ENCODE data around the gene ARHGAP25. TPM values are rescaled to one million over a fixed set of nuclear protein-coding genes. Genes with fewer than 3 reads are reported as not detected.

Gene ARHGAP25
- total and polyA plus RNA-seq, 8 donors = 6.1 to 43.5 (median 9.3) TPM

GRCh38 chr2:68709421-68709911, 25.1 kb upstream of the ARHGAP25 start:
- peak; percentile 89 for ATAC-seq

GRCh38 chr2:68710336-68710735, 24.3 kb upstream of the ARHGAP25 start:
- Histone ChIP-seq H3K27ac (no peak overlapping the region), H3K9me3 (no peaks in the 10 kb centered on the region), H3K4me3 (no peak overlapping the region), H3K27me3 (no peaks in the 10 kb centered on the region), H3K4me1 (peaks cover 0 to 14% of the 10 kb centered on the region in 2 donors), H3K36me3 (no peaks in the 10 kb centered on the region)
- no peak for TF ChIP-seq CTCF (IDR thresholded peaks at IDR 0.05)
- ATAC-seq (no peak), DNase-seq (no peak)
- intact Hi-C loops (cut with DNase I) = loop anchor here in 1 of 2 donors (10.0 kb wide), 1 partner anchor 214 kb away; no protein-coding TSS in a partner anchor

More at GRCh38 chr2:68709421-68709911, 25.1 kb upstream of the ARHGAP25 start:
- TF ChIP-seq CTCF (IDR thresholded peaks at IDR 0.05) = peak; percentile 71 to 81
- Histone ChIP-seq H3K9me3 (no peaks in the 10 kb centered on the region), H3K27me3 (no peaks in the 10 kb centered on the region), H3K36me3 (no peaks in the 10 kb centered on the region), H3K27ac (no peak overlapping the region), H3K4me3 (no peak overlapping the region), H3K4me1 (peaks cover 0 to 9% of the 10 kb centered on the region in 2 donors)
- intact Hi-C loops (cut with DNase I) = no loop called here
- DNase-seq = peak in 2 of 4 donors; percentile 29 to 47

- no peaks in the 10 kb centered on the region for H3K36me3 ChIP-seq
- DNase-seq = no peak
- no peaks in the 10 kb centered on the region for H3K27me3 ChIP-seq
- H3K27ac ChIP-seq = no peak overlapping the region
- ATAC-seq = no peak
- intact Hi-C loops (cut with DNase I) = loop anchor here in 1 of 2 donors (10.0 kb wide), 1 partner anchor 214 kb away; no protein-coding TSS in a partner anchor
- H3K9me3 ChIP-seq = no peaks in the 10 kb centered on the region
- peaks cover 0 to 18% of the 10 kb centered on the region in 2 donors for H3K4me1 ChIP-seq
- TF ChIP-seq CTCF (IDR thresholded peaks at IDR 0.05) = no peak
- no peak overlapping the region for H3K4me3 ChIP-seq
Measured at GRCh38 chr2:68710756-68711155, 23.9 kb upstream of the ARHGAP25 start.

- no peak for TF ChIP-seq CTCF (IDR thresholded peaks at IDR 0.05)
- intact Hi-C loops (cut with DNase I) = loop anchor here in 1 of 2 donors (10.0 kb wide), 1 partner anchor 210 kb away; no protein-coding TSS in a partner anchor
- H3K27me3 ChIP-seq = no peaks in the 10 kb centered on the region
- H3K4me3 ChIP-seq = no peak overlapping the region
- ATAC-seq (peak; percentile 94), DNase-seq (peak in 2 of 4 donors; percentile 81 to 87)
- no peaks in the 10 kb centered on the region for H3K36me3 ChIP-seq
- peak overlapping the region; percentile 44 to 84 for H3K27ac ChIP-seq
- no peaks in the 10 kb centered on the region for H3K9me3 ChIP-seq
- peaks cover 0 to 11% of the 10 kb centered on the region in 2 donors for H3K4me1 ChIP-seq
Measured at GRCh38 chr2:68714866-68715265, 19.7 kb upstream of the ARHGAP25 start.

- Histone ChIP-seq H3K36me3 (no peaks in the 10 kb centered on the region), H3K4me1 (peaks cover 0 to 11% of the 10 kb centered on the region in 2 donors), H3K9me3 (no peaks in the 10 kb centered on the region), H3K27me3 (no peaks in the 10 kb centered on the region), H3K27ac (peak overlapping the region; percentile 44 to 84), H3K4me3 (no peak overlapping the region)
- TF ChIP-seq CTCF (IDR thresholded peaks at IDR 0.05) = peak; percentile 58 to 60
- peak in 2 of 4 donors; percentile 45 to 50 for DNase-seq
- peak; percentile 93 for ATAC-seq
- intact Hi-C loops (cut with DNase I) = loop anchor here in 1 of 2 donors (10.0 kb wide), 1 partner anchor 209 kb away; no protein-coding TSS in a partner anchor
Measured at GRCh38 chr2:68715353-68716041, 19.1 kb upstream of the ARHGAP25 start.
